Common myeloid progenitor, CD34-positive (primary cell): Measurements from ENCODE around the gene ATAD3A.

Experiments used
- CTCF ChIA-PET: fragments of 350-600 bp; sonication (Branson Sonifier 250); formaldehyde crosslinking; loops from one replicate; lab custom pipeline; 2021; ENCODE audit warnings: antibody characterized with exemption; lab: Charles Lee
- POLR2A ChIA-PET: fragments of 350-600 bp; sonication (Branson Sonifier 250); formaldehyde crosslinking; loops from one replicate; lab custom pipeline; 2021; ENCODE audit warnings: antibody characterized with exemption; lab: Charles Lee
- DNase-seq, 3 donors: peaks; one replicate each; pipeline versions ENCODE4 v3.0.0 to v3.0.0-alpha.2; 2013
- H3K27ac ChIP-seq, 2 experiments: 1 replicate in 1 of 2; 2 replicates in 1 of 2; pipeline ENCODE4 v1.7.0; 2013; ENCODE audit warnings: inconsistent platforms in 2 of 2, low read length in 2 of 2, mild to moderate bottlenecking in 2 of 2, low read depth in 1 of 2, moderate library complexity in 1 of 2; ENCODE audit not compliant: severe bottlenecking in 2 of 2, insufficient read depth in 1 of 2, poor library complexity in 1 of 2
- H3K27me3 ChIP-seq, 5 experiments: replicated peaks in 2 of 5; 1 replicate in 3 of 5; 2 replicates in 2 of 5; pipeline versions ENCODE4 v1.6.1 to v1.7.0; 2013; ENCODE audit warnings: low read length in 4 of 5, mild to moderate bottlenecking in 2 of 5, moderate library complexity in 2 of 5, inconsistent platforms in 1 of 5; ENCODE audit not compliant: insufficient read depth in 5 of 5, control insufficient read depth in 4 of 5
- H3K36me3 ChIP-seq, 4 experiments: 1 replicate in 2 of 4; 2 replicates in 2 of 4; pipeline versions ENCODE4 v1.6.1 to v1.7.0; 2013; ENCODE audit warnings: low read length in 3 of 4, control low read depth in 1 of 4, mild to moderate bottlenecking in 1 of 4; ENCODE audit not compliant: control insufficient read depth in 4 of 4, insufficient read depth in 4 of 4
- H3K4me1 ChIP-seq, 4 experiments: 1 replicate in 3 of 4; 2 replicates in 1 of 4; pipeline versions ENCODE4 v1.6.1 to v1.7.1; 2013; ENCODE audit warnings: low read length in 3 of 4, mild to moderate bottlenecking in 3 of 4, control low read depth in 1 of 4, inconsistent platforms in 1 of 4, moderate library complexity in 1 of 4; ENCODE audit not compliant: control insufficient read depth in 4 of 4, insufficient read depth in 4 of 4; ENCODE audit errors: control extremely low read depth in 1 of 4
- H3K4me3 ChIP-seq, 7 experiments: 1 replicate in 4 of 7; 2 replicates in 3 of 7; pipeline versions ENCODE4 v1.5.1 to v1.7.0; 2013; ENCODE audit warnings: mild to moderate bottlenecking in 7 of 7, low read length in 6 of 7, moderate library complexity in 6 of 7, inconsistent platforms in 2 of 7, low read depth in 2 of 7, control low read depth in 1 of 7; ENCODE audit not compliant: insufficient read depth in 4 of 7, control insufficient read depth in 1 of 7; ENCODE audit errors: extremely low read depth in 1 of 7
- H3K9me3 ChIP-seq, 5 experiments: 1 replicate in 4 of 5; 2 replicates in 1 of 5; pipeline versions ENCODE4 v1.6.1 to v1.7.1; 2013; ENCODE audit warnings: low read length in 4 of 5, mild to moderate bottlenecking in 2 of 5, inconsistent platforms in 1 of 5, low read depth in 1 of 5, moderate library complexity in 1 of 5; ENCODE audit not compliant: control insufficient read depth in 4 of 5, insufficient read depth in 2 of 5; ENCODE audit errors: control extremely low read depth in 1 of 5
- WGBS: methylation state at CpG from one replicate; pipeline ENCODE4 v1.1.5; 2013; ENCODE audit not compliant: insufficient coverage; 5-methylcytosine and 5-hydroxymethylcytosine counted together

Gene ATAD3A

GRCh38 chr1:1539310-1540089 is 27.5 kb downstream of the ATAD3A start:
- Histone ChIP-seq H3K27me3 (peaks cover 0 to 6% (median 0%) of the 10 kb centered on the region in 5 experiments), H3K27ac (no peak overlapping the region), H3K4me1 (peaks cover 0 to 11% (median 4%) of the 10 kb centered on the region in 4 experiments), H3K4me3 (peak overlapping the region in 3 of 7 experiments; percentile 42 to 64 (median 46)), H3K9me3 (no peaks in the 10 kb centered on the region), H3K36me3 (peaks cover 0 to 35% (median 20%) of the 10 kb centered on the region in 4 experiments)
- ChIA-PET CTCF (interaction anchor here (1.5 kb wide), 1 partner anchor 9 kb away, joined by 3 read pairs; no protein-coding TSS in a partner anchor), POLR2A (no interaction called here)
- WGBS, result 29% methylated on average over 33 of the region's 66 CpGs
- peak in 2 of 3 donors; percentile 32 to 45 for DNase-seq

DNA sequence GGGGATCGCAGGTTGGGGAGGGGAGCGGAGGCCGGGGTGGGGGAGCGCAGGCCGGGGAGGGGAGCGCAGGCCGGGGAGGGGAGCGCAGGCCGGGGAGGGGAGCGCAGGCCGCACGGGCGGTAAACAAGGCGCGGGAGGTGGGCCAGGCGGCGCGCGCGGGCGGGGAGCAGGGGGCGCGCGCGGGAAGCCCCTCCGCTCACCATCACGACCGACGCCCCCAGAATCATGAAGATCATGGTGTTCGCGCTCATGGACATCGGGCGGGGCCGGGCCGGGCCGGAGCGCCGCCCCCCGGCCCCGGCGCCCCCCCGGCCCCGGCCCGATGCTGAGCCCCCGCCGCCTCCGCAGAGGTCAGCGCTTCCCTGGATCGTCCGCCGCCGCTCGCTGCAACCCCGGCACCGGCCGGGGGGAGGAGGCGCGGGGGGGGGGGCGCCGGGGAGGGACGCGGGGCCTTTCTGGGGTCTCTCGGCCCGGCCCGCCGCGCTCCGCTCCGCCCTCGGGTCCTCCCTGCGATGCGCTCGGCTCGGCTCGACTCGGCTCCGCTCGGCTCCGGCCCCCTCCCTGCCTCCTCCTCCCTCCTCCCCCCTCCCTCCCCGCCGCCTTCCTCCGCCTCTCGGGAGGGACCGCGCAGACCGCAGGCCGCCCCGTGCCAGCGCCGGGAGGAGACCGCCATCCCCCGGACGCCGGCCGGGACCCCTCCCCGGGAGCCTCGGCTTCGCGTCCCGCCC is 28.3 kb downstream of the ATAD3A start, which contains the start of gene TMEM240:
Gene TMEM240, minus strand, starts transcription at position 535 of the 728 bp plus-strand sequence. Its CDS starts 278 bp downstream, at position 257.
- Histone ChIP-seq H3K27ac (no peak within 1 kb of the TSS), H3K36me3 (peaks cover 0 to 36% (median 21%) of the 10 kb centered on the region in 4 experiments), H3K4me3 (peak within 1 kb of the TSS in 4 of 7 experiments; percentile 28 to 64 (median 44)), H3K27me3 (peaks cover 0 to 6% (median 0%) of the 10 kb centered on the region in 5 experiments), H3K9me3 (no peaks in the 10 kb centered on the region), H3K4me1 (peaks cover 0 to 11% (median 4%) of the 10 kb centered on the region in 4 experiments)
- ChIA-PET CTCF (interaction anchor here (1.5 kb wide), 1 partner anchor 10 kb away, joined by 3 read pairs; no protein-coding TSS in a partner anchor), POLR2A (no interaction called here)
- DNase-seq, result peak; percentile 57 to 77 (median 69)
- WGBS, result under 1% methylated on average over 63 of the region's 100 CpGs

DNA sequence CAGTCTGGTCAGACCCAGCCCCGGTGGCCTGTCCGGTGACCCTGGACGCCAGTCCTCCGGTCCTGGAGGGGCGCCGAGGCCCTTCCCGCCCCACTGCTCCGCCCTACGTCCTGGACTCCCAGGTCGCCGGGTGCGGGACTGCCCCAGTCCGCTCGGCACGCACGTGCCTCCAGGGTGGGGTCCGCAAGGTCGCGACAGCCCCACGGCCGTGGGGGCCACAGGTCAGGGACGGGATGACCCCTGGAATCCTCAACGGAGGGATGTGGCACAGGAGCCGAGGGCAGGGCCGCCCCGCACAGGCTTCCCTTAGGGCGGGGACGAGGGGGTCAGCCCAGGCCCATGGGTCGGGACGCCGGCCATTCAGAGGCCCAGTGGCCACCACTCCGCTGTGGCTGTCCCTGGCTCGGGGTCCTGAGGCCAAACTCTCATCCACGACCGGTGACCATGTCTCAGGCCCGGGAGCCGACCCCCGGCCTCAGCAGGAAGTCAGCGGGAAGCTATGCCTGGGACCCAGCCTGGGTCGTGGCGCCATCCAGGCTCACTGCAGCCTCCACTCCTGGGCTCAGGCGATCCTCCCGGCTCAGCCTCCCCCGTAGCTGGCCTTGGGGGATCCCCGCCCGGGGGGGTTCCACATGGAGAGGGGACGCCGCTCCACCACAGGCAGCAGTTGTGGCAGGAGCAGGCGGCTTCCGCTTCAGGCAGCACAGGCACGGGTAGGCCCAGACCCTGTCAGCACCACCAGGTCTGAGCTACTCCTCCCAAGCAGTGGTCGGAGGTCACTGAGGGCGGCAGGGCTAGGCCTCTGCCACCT is 29.1 kb downstream of the ATAD3A start:
- H3K4me3 ChIP-seq, result peak overlapping the region in 4 of 7 experiments; percentile 28 to 56 (median 43)
- H3K4me1 ChIP-seq, result peaks cover 0 to 11% (median 4%) of the 10 kb centered on the region in 4 experiments
- ChIA-PET POLR2A (no interaction called here), CTCF (interaction anchor here (1.0 to 2.5 kb wide), 3 partner anchors 10 to 24 kb away, joined by 3 to 8 read pairs (median 4); no protein-coding TSS in a partner anchor)
- H3K27ac ChIP-seq, result no peak overlapping the region
- WGBS, result 84% methylated on average over 36 of the region's 53 CpGs
- H3K27me3 ChIP-seq, result peaks cover 0 to 6% (median 0%) of the 10 kb centered on the region in 5 experiments
- H3K36me3 ChIP-seq, result peaks cover 0 to 40% (median 19%) of the 10 kb centered on the region in 4 experiments
- DNase-seq, result no peak
- no peaks in the 10 kb centered on the region for H3K9me3 ChIP-seq

GRCh38 chr1:1541956-1542765 is 30.2 kb downstream of the ATAD3A start:
- H3K4me1 ChIP-seq, result peaks cover 0 to 11% (median 4%) of the 10 kb centered on the region in 4 experiments
- WGBS, result 94% methylated on average over 35 of the region's 37 CpGs
- H3K27me3 ChIP-seq, result peaks cover 0 to 6% (median 0%) of the 10 kb centered on the region in 5 experiments
- ChIA-PET CTCF (interaction anchor here (1.0 to 2.5 kb wide), 4 partner anchors 9 to 38 kb away, joined by 3 to 8 read pairs (median 4); no protein-coding TSS in a partner anchor), POLR2A (no interaction called here)
- no peak overlapping the region for H3K27ac ChIP-seq
- no peak for DNase-seq
- H3K4me3 ChIP-seq, result no peak overlapping the region
- peaks cover 0 to 46% (median 19%) of the 10 kb centered on the region in 4 experiments for H3K36me3 ChIP-seq
- H3K9me3 ChIP-seq, result no peaks in the 10 kb centered on the region

GRCh38 chr1:1542766-1543705 is 31.1 kb downstream of the ATAD3A start:
- H3K4me1 ChIP-seq, result peaks cover 0 to 11% (median 4%) of the 10 kb centered on the region in 4 experiments
- no peak overlapping the region for H3K4me3 ChIP-seq
- POLR2A ChIA-PET, result no interaction called here
- CTCF ChIA-PET, result interaction anchor here (1.0 to 2.5 kb wide), 3 partner anchors 8 to 39 kb away, joined by 3 to 8 read pairs (median 4); no protein-coding TSS in a partner anchor
- peaks cover 0 to 53% (median 20%) of the 10 kb centered on the region in 4 experiments for H3K36me3 ChIP-seq
- 94% methylated on average over 43 of the region's 45 CpGs for WGBS
- peak in 1 of 3 donors; percentile 30 for DNase-seq
- H3K27ac ChIP-seq, result no peak overlapping the region
- no peaks in the 10 kb centered on the region for H3K9me3 ChIP-seq
- peaks cover 0 to 6% (median 0%) of the 10 kb centered on the region in 5 experiments for H3K27me3 ChIP-seq
